ENCODE results near the gene DENND4B. TPM values are rescaled to one million over a fixed set of nuclear protein-coding genes. Genes with fewer than 3 reads are reported as not detected.
A peak's percentile ranks its signal among the peaks of the same experiment; 100 is the strongest.

Gene DENND4B
- total RNA-seq, 3 donors from 2014 or later: 44.3 to 65.6 (median 46.5) TPM

DNA sequence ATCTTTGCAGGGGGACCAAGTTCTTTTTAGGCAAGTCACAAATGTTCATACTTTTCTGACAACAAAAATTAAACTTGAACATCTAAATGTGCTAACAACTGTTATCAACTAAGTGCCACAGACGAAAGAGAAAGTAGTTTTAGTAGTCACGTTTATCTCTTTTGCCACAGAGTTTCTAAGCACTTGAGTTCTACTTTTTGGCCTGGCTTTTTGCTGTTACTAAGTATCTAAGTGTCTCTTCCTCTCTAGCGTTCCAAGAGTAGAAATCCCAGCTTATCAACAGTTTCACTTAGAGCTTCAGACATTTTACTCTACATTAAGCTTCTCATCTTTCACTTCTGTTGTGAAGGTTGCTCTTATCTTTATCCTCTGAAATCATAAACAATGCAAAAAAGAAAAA, 58.0 kb downstream of the DENND4B start:
- no peaks in the 10 kb centered on the region for H3K9me3 ChIP-seq
- no peak for ATAC-seq
- H3K36me3 ChIP-seq (ENCODE audit: low read depth): no peaks in the 10 kb centered on the region
- DNase-seq: no peak
- peaks cover 38% of the 10 kb centered on the region for H3K4me1 ChIP-seq (ENCODE audit: low read depth)
- intact Hi-C loops (cut with DNase I, micrococcal nuclease): no loop called here
- no peak overlapping the region for H3K4me3 ChIP-seq
- TF ChIP-seq, protein P1, sequence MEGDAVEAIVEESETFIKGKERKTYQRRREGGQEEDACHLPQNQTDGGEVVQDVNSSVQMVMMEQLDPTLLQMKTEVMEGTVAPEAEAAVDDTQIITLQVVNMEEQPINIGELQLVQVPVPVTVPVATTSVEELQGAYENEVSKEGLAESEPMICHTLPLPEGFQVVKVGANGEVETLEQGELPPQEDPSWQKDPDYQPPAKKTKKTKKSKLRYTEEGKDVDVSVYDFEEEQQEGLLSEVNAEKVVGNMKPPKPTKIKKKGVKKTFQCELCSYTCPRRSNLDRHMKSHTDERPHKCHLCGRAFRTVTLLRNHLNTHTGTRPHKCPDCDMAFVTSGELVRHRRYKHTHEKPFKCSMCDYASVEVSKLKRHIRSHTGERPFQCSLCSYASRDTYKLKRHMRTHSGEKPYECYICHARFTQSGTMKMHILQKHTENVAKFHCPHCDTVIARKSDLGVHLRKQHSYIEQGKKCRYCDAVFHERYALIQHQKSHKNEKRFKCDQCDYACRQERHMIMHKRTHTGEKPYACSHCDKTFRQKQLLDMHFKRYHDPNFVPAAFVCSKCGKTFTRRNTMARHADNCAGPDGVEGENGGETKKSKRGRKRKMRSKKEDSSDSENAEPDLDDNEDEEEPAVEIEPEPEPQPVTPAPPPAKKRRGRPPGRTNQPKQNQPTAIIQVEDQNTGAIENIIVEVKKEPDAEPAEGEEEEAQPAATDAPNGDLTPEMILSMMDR (IDR thresholded peaks at IDR 0.05): no peak

DNA sequence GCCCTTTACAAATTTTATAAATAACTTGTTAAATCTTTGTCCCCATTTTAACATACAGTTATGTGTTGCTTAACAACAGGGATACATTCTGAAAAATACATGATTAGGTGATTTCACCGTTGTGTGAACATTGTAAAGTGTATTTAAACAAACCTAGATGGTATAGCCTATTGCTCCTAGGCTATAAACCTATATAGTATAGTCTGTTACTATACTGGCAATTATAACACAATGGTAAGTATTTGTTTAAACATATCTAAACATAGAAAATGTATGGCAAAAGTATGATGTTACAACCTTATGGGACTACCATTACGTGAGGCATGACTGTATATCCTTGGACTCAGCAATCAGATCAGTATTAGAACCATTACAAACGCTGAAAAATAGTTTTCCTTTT, 60.4 kb downstream of the DENND4B start:
- H3K4me1 ChIP-seq (ENCODE audit: low read depth): peaks cover 52% of the 10 kb centered on the region
- H3K4me3 ChIP-seq: no peak overlapping the region
- no peaks in the 10 kb centered on the region for H3K9me3 ChIP-seq
- no peaks in the 10 kb centered on the region for H3K36me3 ChIP-seq (ENCODE audit: low read depth)
- no peak for DNase-seq
- intact Hi-C loops (cut with DNase I, micrococcal nuclease): no loop called here
- ATAC-seq: peak; percentile 75
- TF ChIP-seq, protein P1 (IDR thresholded peaks at IDR 0.05): no peak

DNA sequence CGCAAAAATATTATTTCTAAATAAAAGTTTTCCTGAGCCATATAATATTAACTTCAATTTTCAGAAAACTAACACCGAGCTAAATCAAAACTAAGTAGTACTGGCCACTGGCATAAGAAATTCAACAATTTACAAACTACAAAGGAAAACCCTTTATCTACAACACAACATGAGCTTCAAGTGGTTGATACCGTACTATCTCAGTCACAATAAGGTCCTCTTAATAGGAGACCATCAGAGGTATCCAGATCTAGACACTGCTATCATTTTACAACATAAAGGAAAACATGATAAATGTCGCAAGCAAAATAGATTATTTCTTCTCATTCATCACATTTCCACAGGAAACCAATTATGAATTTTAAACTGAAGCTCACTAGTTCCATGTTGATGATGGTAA, 63.3 kb downstream of the DENND4B start:
- DNase-seq (no peak), ATAC-seq (no peak)
- peaks cover 53% of the 10 kb centered on the region for H3K4me1 ChIP-seq (ENCODE audit: low read depth)
- TF ChIP-seq, protein P1 (IDR thresholded peaks at IDR 0.05): no peak
- no peaks in the 10 kb centered on the region for H3K36me3 ChIP-seq (ENCODE audit: low read depth)
- intact Hi-C loops (cut with DNase I, micrococcal nuclease): no loop called here
- H3K4me3 ChIP-seq: no peak overlapping the region
- no peaks in the 10 kb centered on the region for H3K9me3 ChIP-seq

DNA sequence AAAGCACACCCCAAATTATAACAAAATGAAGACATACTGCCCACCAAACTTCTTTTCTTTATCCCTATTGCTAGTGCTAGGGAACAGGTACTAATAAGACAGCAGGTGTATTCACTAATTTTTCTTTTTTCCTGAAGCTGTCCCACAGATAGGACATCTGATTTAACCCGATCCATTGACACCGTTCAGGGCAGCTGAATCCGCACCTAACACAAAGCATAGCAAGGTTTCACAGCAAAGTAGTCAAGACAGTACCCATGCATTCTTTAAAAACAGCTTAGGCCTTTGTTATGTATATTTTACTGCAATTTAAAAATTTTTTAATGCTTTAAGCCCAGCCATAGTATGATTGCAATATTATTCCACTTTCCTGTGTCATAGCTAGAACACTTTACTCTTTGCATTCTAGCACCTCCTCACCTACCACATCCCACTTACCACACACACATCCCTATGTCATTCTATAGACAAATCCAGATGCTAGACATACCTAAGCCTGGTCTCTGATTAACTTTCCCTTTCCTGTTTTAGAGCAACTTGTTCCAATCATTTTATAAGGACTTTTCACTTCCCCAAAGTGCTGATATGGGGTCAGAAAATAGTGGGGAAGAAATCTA, 64.1 kb downstream of the DENND4B start:
- H3K4me1 ChIP-seq (ENCODE audit: low read depth): peaks cover 45% of the 10 kb centered on the region
- TF ChIP-seq, protein P1 (IDR thresholded peaks at IDR 0.05): no peak
- ATAC-seq (no peak), DNase-seq (no peak)
- intact Hi-C loops (cut with DNase I, micrococcal nuclease): no loop called here
- H3K9me3 ChIP-seq: no peaks in the 10 kb centered on the region
- no peak overlapping the region for H3K4me3 ChIP-seq
- no peaks in the 10 kb centered on the region for H3K36me3 ChIP-seq (ENCODE audit: low read depth)

DNA sequence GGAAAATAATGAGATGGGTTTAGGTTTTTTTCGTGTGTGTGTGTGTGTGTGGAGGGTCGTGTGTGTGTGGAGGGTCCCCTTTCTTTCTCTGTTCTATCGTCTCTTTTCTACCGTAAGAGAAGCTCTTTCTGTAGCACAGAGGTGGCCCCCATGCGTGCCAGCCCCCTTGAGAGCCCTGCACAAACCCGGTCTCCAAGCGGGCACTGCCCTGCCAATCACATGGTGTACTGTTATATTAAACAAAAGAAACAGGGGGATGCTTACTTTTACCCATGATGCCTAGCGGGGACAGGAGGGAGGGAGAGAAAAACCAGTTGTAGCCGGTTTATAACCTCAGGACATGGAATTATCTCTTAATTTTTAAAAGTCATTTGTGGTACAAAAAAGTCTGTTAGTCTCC, 64.8 kb downstream of the DENND4B start:
- DNase-seq (no peak), ATAC-seq (no peak)
- Histone ChIP-seq H3K36me3 (ENCODE audit: low read depth) (no peaks in the 10 kb centered on the region), H3K4me3 (no peak overlapping the region), H3K9me3 (no peaks in the 10 kb centered on the region), H3K4me1 (ENCODE audit: low read depth) (peaks cover 38% of the 10 kb centered on the region)
- intact Hi-C loops (cut with DNase I, micrococcal nuclease): no loop called here
- TF ChIP-seq, protein P1 (IDR thresholded peaks at IDR 0.05): no peak

DNA sequence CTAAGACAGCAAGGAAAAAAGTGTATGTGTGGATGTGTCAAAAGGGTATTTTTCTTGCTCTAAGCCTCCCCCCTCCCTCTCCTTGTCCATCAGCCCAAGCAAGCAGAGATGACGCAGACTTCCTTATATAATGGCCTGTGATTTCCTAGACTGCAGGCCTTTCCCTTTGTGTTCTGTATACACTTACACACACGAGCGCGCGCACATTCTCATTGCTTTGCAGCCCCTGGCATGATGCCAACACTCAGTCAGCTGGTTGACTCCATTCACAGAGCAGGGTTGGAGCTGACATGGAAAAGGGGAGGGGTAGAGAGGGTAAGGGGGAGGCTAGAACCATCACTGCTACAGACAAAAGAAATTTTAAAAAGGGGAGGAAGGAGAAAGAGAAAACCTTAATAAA, 65.6 kb downstream of the DENND4B start:
- ATAC-seq (peak; percentile 97), DNase-seq (peak; percentile 83 to 92 (median 87))
- no peak overlapping the region for H3K4me3 ChIP-seq
- H3K9me3 ChIP-seq: no peaks in the 10 kb centered on the region
- TF ChIP-seq, protein P1 (IDR thresholded peaks at IDR 0.05): no peak
- intact Hi-C loops (cut with DNase I, micrococcal nuclease): no loop called here
- no peaks in the 10 kb centered on the region for H3K36me3 ChIP-seq (ENCODE audit: low read depth)
- H3K4me1 ChIP-seq (ENCODE audit: low read depth): peaks cover 30% of the 10 kb centered on the region
